GM12891 (cell line): ENCODE measurements around the gene PRKAG1.

Experiments
- POLR2A ChIP-seq: IDR thresholded peaks from 2 replicates; pipeline ENCODE4 v1.6.1; 2011; ENCODE audit warnings: low read depth, low read length, control low read depth
- POLR2AphosphoS5 ChIP-seq: IDR thresholded peaks from 2 replicates; pipeline ENCODE4 v1.6.1; 2011; ENCODE audit warnings: low read depth, low read length, control low read depth

GRCh38 chr12:49019443-49020324 is 1.1 kb upstream of the PRKAG1 start:
- TF ChIP-seq POLR2AphosphoS5, result no peak
- no peak for TF ChIP-seq POLR2A
